ENCODE measurements around the gene TCF23. TPM values are rescaled to one million over a fixed set of nuclear protein-coding genes. Genes with fewer than 3 reads are reported as not detected.

TCF23 gene
- total and polyA plus RNA-seq, 2 of the 8 experiments (the other 6 are each of a cell fraction or from before 2014, with no cell fraction given) = 0.02 TPM; not detected in 1

DNA sequence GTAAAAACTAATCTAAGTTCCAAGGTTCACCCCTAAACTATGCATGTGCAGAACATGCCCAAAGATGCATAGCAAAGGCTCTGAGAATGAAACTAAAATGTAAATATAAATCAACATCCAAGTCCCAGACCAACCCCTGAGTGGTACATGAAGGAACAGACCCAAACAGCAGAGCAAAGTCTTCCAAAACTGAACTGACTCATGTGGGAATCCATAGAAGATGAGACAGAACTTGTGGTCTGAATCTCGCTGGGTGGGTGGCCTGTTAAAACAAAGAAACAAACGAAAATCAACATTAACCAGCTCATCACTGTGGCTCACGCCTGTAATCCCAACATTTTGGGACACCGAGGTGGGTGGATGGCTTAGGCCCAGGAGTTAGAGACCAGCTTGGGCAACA is 33.5 kb downstream of the TCF23 start:
- Histone ChIP-seq H3K18ac (ENCODE audit: extremely low read depth, low read length) (no peak overlapping the region), H3K36me3 (ENCODE audit: control insufficient read depth in 2 of 4, insufficient read depth in 4 of 4, low read length in 3 of 4) (no peaks in the 10 kb centered on the region), H3K56ac (replicated peaks; ENCODE audit: insufficient read length, low read depth, low read length) (no peak overlapping the region), H4K20me1 (replicated peaks in 1 of 2; ENCODE audit: control insufficient read depth in 1 of 2, insufficient read depth in 2 of 2, low read length in 2 of 2) (no peaks in the 10 kb centered on the region), H3K4me3 (ENCODE audit: extremely low read depth in 1 of 4, insufficient read depth in 2 of 4, low read depth in 3 of 4, low read length in 4 of 4) (no peak overlapping the region), H2BK20ac (ENCODE audit: low read length) (no peak overlapping the region), H3K27me3 (replicated peaks in 1 of 4; ENCODE audit: control insufficient read depth in 3 of 4, extremely low read depth in 1 of 4, insufficient read depth in 3 of 4, low read length in 3 of 4) (no peaks in the 10 kb centered on the region), H4K5ac (ENCODE audit: insufficient read length, low read depth, low read length) (no peak overlapping the region), H3K9ac (replicated peaks in 1 of 4; ENCODE audit: extremely low read depth in 1 of 4, low read depth in 3 of 4, low read length in 3 of 4) (no peak overlapping the region), H3K79me2 (ENCODE audit: control insufficient read depth in 1 of 2, insufficient read depth in 2 of 2, low read length in 2 of 2) (no peaks in the 10 kb centered on the region), H2AK5ac (ENCODE audit: low read depth, low read length) (no peak overlapping the region), H3K4ac (replicated peaks; ENCODE audit: insufficient read length, low read depth, low read length) (no peak overlapping the region), H2BK5ac (ENCODE audit: low read depth, low read length) (no peak overlapping the region), H3K79me1 (ENCODE audit: low read depth, low read length) (no peaks in the 10 kb centered on the region), H3K4me1 (replicated peaks in 1 of 4; ENCODE audit: control insufficient read depth in 3 of 4, insufficient read depth in 4 of 4, low read length in 3 of 4) (no peaks in the 10 kb centered on the region), H4K91ac (replicated peaks; ENCODE audit: insufficient read length, low read length) (no peak overlapping the region), H2BK120ac (replicated peaks; ENCODE audit: low read depth, low read length) (no peak overlapping the region), H4K8ac (ENCODE audit: extremely low read depth, insufficient read depth, low read length) (no peak overlapping the region), H3K23me2 (ENCODE audit: low read depth, low read length) (no peaks in the 10 kb centered on the region), H3K27ac (ENCODE audit: low read depth, low read length) (no peak overlapping the region), H2BK15ac (ENCODE audit: low read length) (no peak overlapping the region), H2BK12ac (ENCODE audit: low read depth, low read length) (no peak overlapping the region), H3K23ac (ENCODE audit: insufficient read length) (no peak overlapping the region), H3K4me2 (ENCODE audit: insufficient read depth in 1 of 2, low read depth in 2 of 2, low read length in 2 of 2) (no peak overlapping the region), H2AFZ (ENCODE audit: low read length) (0 out of 2 replicates have a peak overlapping the region, but pooled peaks have one; percentile 52), H3K14ac (ENCODE audit: insufficient read length) (no peak overlapping the region), H3K9me3 (ENCODE audit: insufficient read depth in 2 of 2, low read depth in 1 of 2, low read length in 1 of 2) (no peaks in the 10 kb centered on the region)
- WGBS, 2 experiments (ENCODE audit: extremely low coverage in 1 of 2, insufficient coverage in 1 of 2, insufficient read length in 1 of 2, insufficient replicate concordance in 2 of 2, low coverage in 1 of 2, low lambda C conversion rate in 2 of 2, missing lambda C conversion rate in 1 of 2) = 74% methylated on average over 4 of the region's 4 CpGs; no CpG with 5 or more reads in 1 of the 2 experiments
- FAIRE-seq (no peak), DNase-seq (ENCODE audit: low read depth in 1 of 2, low spot score in 2 of 2) (no peak)
- POLR2A ChIA-PET (ENCODE audit: partially characterized antibody) = no interaction called here
- TF ChIP-seq POLR2A (IDR thresholded peaks at IDR 0.05; ENCODE audit: control extremely low read depth in 1 of 2, low read depth in 2 of 2, low read length in 2 of 2) (no peak), ZNF274 (IDR thresholded peaks at IDR 0.05; ENCODE audit: borderline replicate concordance, extremely low read depth, low read length) (no peak)
- CTCF ChIA-PET (ENCODE audit: partially characterized antibody) = interaction anchor here (0.9 to 4.5 kb wide), 7 partner anchors 9 to 220 kb away, joined by 3 to 33 read pairs (median 4); partner anchors contain the start of gene TRIM54
